GM12878 (cell line): ENCODE results near the gene TSPAN5. TPM values are rescaled to one million over a fixed set of nuclear protein-coding genes. Genes with fewer than 3 reads are reported as not detected.

Experiments used
- EP300 ChIP-seq, 2 experiments: fragments of 150-350 bp in 1 of 2; IDR thresholded peaks; 2 replicates each; pipeline ENCODE4 v1.6.1; 2011 to 2012; ENCODE audit warnings: low read depth in 2 of 2, low read length in 2 of 2, borderline replicate concordance in 1 of 2, improper control_type of control experiment in 1 of 2, inconsistent platforms in 1 of 2; ENCODE audit not compliant: control insufficient read depth in 1 of 2
- HCFC1 ChIP-seq: fragments of 150-350 bp; IDR thresholded peaks from 2 replicates; pipeline ENCODE4 v1.6.1; 2014; ENCODE audit warnings: low read length
- NFYA ChIP-seq: IDR thresholded peaks from 2 replicates; pipeline ENCODE4 v1.6.1; 2011; ENCODE audit warnings: low read depth, mild to moderate bottlenecking, low read length, improper control_type of control experiment, borderline replicate concordance
- RELA ChIP-seq: fragments of 450-650 bp; IDR thresholded peaks from 2 replicates; pipeline ENCODE4 v1.8.0; 2014; ENCODE audit warnings: borderline replicate concordance; ENCODE audit not compliant: partially characterized antibody
- RUNX3 ChIP-seq: IDR thresholded peaks from 2 replicates; pipeline ENCODE4 v1.6.1; 2012; ENCODE audit warnings: low read length, inconsistent platforms
- ZNF24 ChIP-seq: fragments of 450-650 bp; IDR thresholded peaks from 2 replicates; pipeline ENCODE4 v1.6.1; 2017; ENCODE audit warnings: antibody characterized with exemption, mild to moderate bottlenecking
- polyA plus RNA-seq, 11 experiments: library from polyadenylated mRNA; depleted of rRNA in 4 of 11; unstranded in 6 of 11; stranded (reverse) in 5 of 11; fragments of >200 nt; fragmentation: Nextera tagmentation in 4 of 11; fragmentation: Illumina TruSeq in 1 of 11; extraction: Ambion mirVana in 4 of 11; extraction: Trizol in 1 of 11; gene quantifications; 1 replicate in 1 of 11; 2 replicates in 10 of 11; pipeline versions ENCODE4 v1.2.1 to v1.2.3, GENCODE V29; 2011 to 2016; ENCODE audit warnings: inconsistent platforms in 2 of 11, missing spikeins in 2 of 11, low read depth in 1 of 11
- total RNA-seq, 4 experiments: library from RNA; depleted of rRNA in 3 of 4; stranded (reverse); fragments of >200 nt in 3 of 4; fragmentation: Illumina TruSeq in 1 of 4; extraction: Trizol in 1 of 4; gene quantifications; 2 replicates each; pipeline versions ENCODE4 v1.2.1 to v1.2.3, GENCODE V29; 2013 to 2021
- TF ChIP-seq, protein P1 (sequence below): fragments of 450-650 bp; formaldehyde crosslinking; IDR thresholded peaks from 2 replicates; pipeline ENCODE4 v1.5.0; 2022; ENCODE audit warnings: mild to moderate bottlenecking, missing genetic modification characterization
- TF ChIP-seq, protein P2 (sequence below): IDR thresholded peaks from 2 replicates; pipeline ENCODE4 v1.6.1; 2012; ENCODE audit warnings: improper control_type of control experiment, low read depth, low read length; ENCODE audit not compliant: insufficient replicate concordance

Gene TSPAN5
- total and polyA plus RNA-seq, 10 of the 15 experiments (the other 5 are each of a cell fraction or from before 2014, with no cell fraction given): 0.09 to 8.2 (median 0.27) TPM

DNA sequence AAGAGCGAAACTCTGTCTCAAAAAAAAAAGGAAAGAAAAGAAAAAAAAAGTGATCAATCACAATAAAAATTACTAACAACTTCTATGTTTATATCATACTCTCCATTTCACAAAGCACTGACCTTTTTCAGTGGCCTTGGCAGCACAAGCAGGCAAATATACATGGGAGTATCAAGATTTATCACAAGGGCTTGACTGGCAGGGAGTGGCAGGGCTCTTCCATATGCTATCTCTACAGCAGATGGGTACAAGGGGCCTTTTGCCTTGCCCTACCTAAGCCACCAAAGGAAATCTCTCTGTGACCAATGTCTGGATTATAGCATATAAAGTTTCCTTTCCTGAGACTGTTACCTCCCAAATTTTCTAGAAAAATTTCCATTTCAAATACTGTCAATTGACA is 24.4 kb downstream of the TSPAN5 start (continued):
- TF ChIP-seq EP300 (IDR thresholded peaks at IDR 0.05; ENCODE audit: borderline replicate concordance in 1 of 2, control insufficient read depth in 1 of 2, low read depth in 2 of 2, low read length in 2 of 2) (no peak), RUNX3 (no peak), RELA (no peak), ZNF24 (no peak), HCFC1 (no peak), NFYA (no peak)
- TF ChIP-seq, protein P1, sequence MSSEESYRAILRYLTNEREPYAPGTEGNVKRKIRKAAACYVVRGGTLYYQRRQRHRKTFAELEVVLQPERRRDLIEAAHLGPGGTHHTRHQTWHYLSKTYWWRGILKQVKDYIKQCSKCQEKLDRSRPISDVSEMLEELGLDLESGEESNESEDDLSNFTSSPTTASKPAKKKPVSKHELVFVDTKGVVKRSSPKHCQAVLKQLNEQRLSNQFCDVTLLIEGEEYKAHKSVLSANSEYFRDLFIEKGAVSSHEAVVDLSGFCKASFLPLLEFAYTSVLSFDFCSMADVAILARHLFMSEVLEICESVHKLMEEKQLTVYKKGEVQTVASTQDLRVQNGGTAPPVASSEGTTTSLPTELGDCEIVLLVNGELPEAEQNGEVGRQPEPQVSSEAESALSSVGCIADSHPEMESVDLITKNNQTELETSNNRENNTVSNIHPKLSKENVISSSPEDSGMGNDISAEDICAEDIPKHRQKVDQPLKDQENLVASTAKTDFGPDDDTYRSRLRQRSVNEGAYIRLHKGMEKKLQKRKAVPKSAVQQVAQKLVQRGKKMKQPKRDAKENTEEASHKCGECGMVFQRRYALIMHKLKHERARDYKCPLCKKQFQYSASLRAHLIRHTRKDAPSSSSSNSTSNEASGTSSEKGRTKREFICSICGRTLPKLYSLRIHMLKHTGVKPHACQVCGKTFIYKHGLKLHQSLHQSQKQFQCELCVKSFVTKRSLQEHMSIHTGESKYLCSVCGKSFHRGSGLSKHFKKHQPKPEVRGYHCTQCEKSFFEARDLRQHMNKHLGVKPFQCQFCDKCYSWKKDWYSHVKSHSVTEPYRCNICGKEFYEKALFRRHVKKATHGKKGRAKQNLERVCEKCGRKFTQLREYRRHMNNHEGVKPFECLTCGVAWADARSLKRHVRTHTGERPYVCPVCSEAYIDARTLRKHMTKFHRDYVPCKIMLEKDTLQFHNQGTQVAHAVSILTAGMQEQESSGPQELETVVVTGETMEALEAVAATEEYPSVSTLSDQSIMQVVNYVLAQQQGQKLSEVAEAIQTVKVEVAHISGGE: no peak
- TF ChIP-seq, protein P2, sequence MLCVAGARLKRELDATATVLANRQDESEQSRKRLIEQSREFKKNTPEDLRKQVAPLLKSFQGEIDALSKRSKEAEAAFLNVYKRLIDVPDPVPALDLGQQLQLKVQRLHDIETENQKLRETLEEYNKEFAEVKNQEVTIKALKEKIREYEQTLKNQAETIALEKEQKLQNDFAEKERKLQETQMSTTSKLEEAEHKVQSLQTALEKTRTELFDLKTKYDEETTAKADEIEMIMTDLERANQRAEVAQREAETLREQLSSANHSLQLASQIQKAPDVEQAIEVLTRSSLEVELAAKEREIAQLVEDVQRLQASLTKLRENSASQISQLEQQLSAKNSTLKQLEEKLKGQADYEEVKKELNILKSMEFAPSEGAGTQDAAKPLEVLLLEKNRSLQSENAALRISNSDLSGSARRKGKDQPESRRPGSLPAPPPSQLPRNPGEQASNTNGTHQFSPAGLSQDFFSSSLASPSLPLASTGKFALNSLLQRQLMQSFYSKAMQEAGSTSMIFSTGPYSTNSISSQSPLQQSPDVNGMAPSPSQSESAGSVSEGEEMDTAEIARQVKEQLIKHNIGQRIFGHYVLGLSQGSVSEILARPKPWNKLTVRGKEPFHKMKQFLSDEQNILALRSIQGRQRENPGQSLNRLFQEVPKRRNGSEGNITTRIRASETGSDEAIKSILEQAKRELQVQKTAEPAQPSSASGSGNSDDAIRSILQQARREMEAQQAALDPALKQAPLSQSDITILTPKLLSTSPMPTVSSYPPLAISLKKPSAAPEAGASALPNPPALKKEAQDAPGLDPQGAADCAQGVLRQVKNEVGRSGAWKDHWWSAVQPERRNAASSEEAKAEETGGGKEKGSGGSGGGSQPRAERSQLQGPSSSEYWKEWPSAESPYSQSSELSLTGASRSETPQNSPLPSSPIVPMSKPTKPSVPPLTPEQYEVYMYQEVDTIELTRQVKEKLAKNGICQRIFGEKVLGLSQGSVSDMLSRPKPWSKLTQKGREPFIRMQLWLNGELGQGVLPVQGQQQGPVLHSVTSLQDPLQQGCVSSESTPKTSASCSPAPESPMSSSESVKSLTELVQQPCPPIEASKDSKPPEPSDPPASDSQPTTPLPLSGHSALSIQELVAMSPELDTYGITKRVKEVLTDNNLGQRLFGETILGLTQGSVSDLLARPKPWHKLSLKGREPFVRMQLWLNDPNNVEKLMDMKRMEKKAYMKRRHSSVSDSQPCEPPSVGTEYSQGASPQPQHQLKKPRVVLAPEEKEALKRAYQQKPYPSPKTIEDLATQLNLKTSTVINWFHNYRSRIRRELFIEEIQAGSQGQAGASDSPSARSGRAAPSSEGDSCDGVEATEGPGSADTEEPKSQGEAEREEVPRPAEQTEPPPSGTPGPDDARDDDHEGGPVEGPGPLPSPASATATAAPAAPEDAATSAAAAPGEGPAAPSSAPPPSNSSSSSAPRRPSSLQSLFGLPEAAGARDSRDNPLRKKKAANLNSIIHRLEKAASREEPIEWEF: no peak
